H9 (cell line): Measurements from ENCODE around the gene VCAN. TPM values are rescaled to one million over a fixed set of nuclear protein-coding genes. Genes with fewer than 3 reads are reported as not detected.

Source experiments
- DNase-seq: peaks from one replicate; pipeline ENCODE4 v3.0.0-alpha.2; 2017
- H2AFZ ChIP-seq: one replicate; pipeline ENCODE4 v1.6.1; 2013; ENCODE audit warnings: mild to moderate bottlenecking, low read length, control low read depth, moderate library complexity
- H2AK5ac ChIP-seq: 2 replicates; pipeline ENCODE4 v1.6.1; 2013; ENCODE audit warnings: low read length, control low read depth, mixed read lengths; ENCODE audit not compliant: insufficient read length
- H2BK120ac ChIP-seq: one replicate; pipeline ENCODE4 v1.6.1; 2013; ENCODE audit warnings: low read depth, mild to moderate bottlenecking, low read length, control low read depth, inconsistent platforms; ENCODE audit not compliant: poor library complexity, severe bottlenecking
- H2BK12ac ChIP-seq: 2 replicates; pipeline ENCODE4 v1.6.1; 2013; ENCODE audit warnings: low read length, control low read depth, mixed read lengths, low read depth; ENCODE audit not compliant: insufficient read length
- H2BK15ac ChIP-seq: 2 replicates; pipeline ENCODE4 v1.6.1; 2013; ENCODE audit warnings: low read depth, low read length, control low read depth
- H2BK20ac ChIP-seq: one replicate; pipeline ENCODE4 v1.6.1; 2013; ENCODE audit warnings: low read depth, mild to moderate bottlenecking, low read length, control low read depth, inconsistent platforms; ENCODE audit not compliant: poor library complexity, severe bottlenecking
- H2BK5ac ChIP-seq: 2 replicates; pipeline ENCODE4 v1.6.1; 2013; ENCODE audit warnings: low read length, control low read depth, mixed read lengths; ENCODE audit not compliant: insufficient read length
- H3K14ac ChIP-seq: 2 replicates; pipeline ENCODE4 v1.6.1; 2013; ENCODE audit warnings: low read length, control low read depth; ENCODE audit not compliant: insufficient read depth
- H3K18ac ChIP-seq: 2 replicates; pipeline ENCODE4 v1.6.1; 2013; ENCODE audit warnings: low read depth, mild to moderate bottlenecking, mixed read lengths, low read length, control low read depth; ENCODE audit not compliant: insufficient read length
- H3K23ac ChIP-seq: 2 replicates; pipeline ENCODE4 v1.6.1; 2013; ENCODE audit warnings: low read length, control low read depth, mixed read lengths, low read depth; ENCODE audit not compliant: insufficient read length
- H3K23me2 ChIP-seq: 2 replicates; pipeline ENCODE4 v1.6.1; 2013; ENCODE audit warnings: low read depth, mild to moderate bottlenecking, mixed read lengths, low read length, control low read depth; ENCODE audit not compliant: insufficient read length, poor library complexity, severe bottlenecking
- H3K27ac ChIP-seq: 2 replicates; pipeline ENCODE4 v1.5.1; 2013; ENCODE audit warnings: low read length, control low read depth, mixed read lengths, low read depth; ENCODE audit not compliant: insufficient read length
- H3K27me3 ChIP-seq: 2 replicates; pipeline ENCODE4 v1.6.1; 2013; ENCODE audit warnings: low read length, control low read depth, inconsistent platforms; ENCODE audit not compliant: insufficient read depth
- H3K4ac ChIP-seq: 2 replicates; pipeline ENCODE4 v1.6.1; 2013; ENCODE audit warnings: low read depth, mild to moderate bottlenecking, control low read depth, inconsistent platforms, low read length, moderate library complexity
- H3K4me1 ChIP-seq: 2 replicates; pipeline ENCODE4 v1.6.1; 2013; ENCODE audit warnings: low read length, control low read depth, inconsistent platforms; ENCODE audit not compliant: insufficient read depth
- H3K4me2 ChIP-seq: 2 replicates; pipeline ENCODE4 v1.6.1; 2013; ENCODE audit warnings: low read length, control low read depth, mixed read lengths; ENCODE audit not compliant: insufficient read length, insufficient read depth
- H3K56ac ChIP-seq: 2 replicates; pipeline ENCODE4 v1.6.1; 2013; ENCODE audit warnings: low read depth, mild to moderate bottlenecking, mixed read lengths, low read length, control low read depth; ENCODE audit not compliant: insufficient read length
- H3K79me1 ChIP-seq: 2 replicates; pipeline ENCODE4 v1.6.1; 2013; ENCODE audit warnings: low read depth, mild to moderate bottlenecking, moderate library complexity, low read length, control low read depth, inconsistent platforms; ENCODE audit not compliant: insufficient read depth, poor library complexity, severe bottlenecking
- H3K79me2 ChIP-seq: 2 replicates; pipeline ENCODE4 v1.6.1; 2013; ENCODE audit warnings: low read length, control low read depth, inconsistent platforms; ENCODE audit not compliant: insufficient read depth
- H3K9ac ChIP-seq: 2 replicates; pipeline ENCODE4 v1.6.1; 2013; ENCODE audit warnings: low read length, control low read depth, mixed read lengths; ENCODE audit not compliant: insufficient read length; ENCODE audit errors: extremely low read depth
- H3K9me3 ChIP-seq: one replicate; pipeline ENCODE4 v1.6.1; 2013; ENCODE audit warnings: low read depth, low read length, inconsistent platforms; ENCODE audit not compliant: control insufficient read depth
- H3T11ph ChIP-seq: one replicate; pipeline ENCODE4 v1.6.1; 2013; ENCODE audit warnings: mild to moderate bottlenecking, low read length, control low read depth, inconsistent platforms
- H4K20me1 ChIP-seq: one replicate; pipeline ENCODE4 v1.6.1; 2013; ENCODE audit not compliant: control insufficient read depth, insufficient read length, insufficient read depth
- H4K5ac ChIP-seq: 2 replicates; pipeline ENCODE4 v1.6.1; 2013; ENCODE audit warnings: low read depth, mild to moderate bottlenecking, mixed read lengths, low read length, control low read depth; ENCODE audit not compliant: insufficient read length
- H4K8ac ChIP-seq: replicated peaks from 2 replicates; pipeline ENCODE4 v1.6.1; 2013; ENCODE audit warnings: low read length, control low read depth, mixed read lengths, low read depth; ENCODE audit not compliant: insufficient read length
- H4K91ac ChIP-seq: 2 replicates; pipeline ENCODE4 v1.6.1; 2013; ENCODE audit warnings: low read depth, mild to moderate bottlenecking, moderate library complexity, mixed read lengths, low read length, control low read depth; ENCODE audit not compliant: insufficient read length
- H3K27ac Mint-ChIP-seq, 3 experiments: 2 replicates in 2 of 3; 3 replicates in 1 of 3; pipeline ENCODE4 v1.8.0; 2020 to 2021; ENCODE audit warnings: mixed read lengths in 3 of 3, mild to moderate bottlenecking in 1 of 3, moderate library complexity in 1 of 3
- H3K27me3 Mint-ChIP-seq: 2 replicates; pipeline ENCODE4 v1.8.0; 2021; ENCODE audit warnings: low read depth, mild to moderate bottlenecking, moderate library complexity, mixed read lengths
- H3K36me3 Mint-ChIP-seq, 3 experiments: 2 replicates in 2 of 3; 3 replicates in 1 of 3; pipeline ENCODE4 v1.8.0; 2020 to 2021; ENCODE audit warnings: low read depth in 3 of 3, mixed read lengths in 3 of 3; ENCODE audit not compliant: insufficient read depth in 1 of 3
- H3K4me1 Mint-ChIP-seq, 2 experiments: 2 replicates each; pipeline ENCODE4 v1.8.0; 2020; ENCODE audit warnings: mixed read lengths in 2 of 2
- H3K4me3 Mint-ChIP-seq, 2 experiments: 2 replicates in 1 of 2; 3 replicates in 1 of 2; pipeline ENCODE4 v1.8.0; 2020 to 2021; ENCODE audit warnings: mild to moderate bottlenecking in 2 of 2, mixed read lengths in 2 of 2, moderate library complexity in 1 of 2
- H3K9me3 Mint-ChIP-seq, 2 experiments: 2 replicates in 1 of 2; 3 replicates in 1 of 2; pipeline ENCODE4 v1.8.0; 2020; ENCODE audit warnings: mild to moderate bottlenecking in 2 of 2, mixed read lengths in 2 of 2, moderate library complexity in 1 of 2
- CTCF ChIP-seq: fragments of 200-600 bp; sonication (generic); conservative IDR thresholded peaks from 3 replicates; pipeline ENCODE4 v1.8.0; 2021; ENCODE audit warnings: antibody characterized with exemption, mild to moderate bottlenecking
- whole genome bisulfite sequencing: extraction: QIAGEN DNeasy Blood & Tissue Kit; methylation state at CpG from one replicate; pipeline ENCODE4 v1.1.7; 2013; ENCODE audit warnings: missing lambda C conversion rate, low lambda C conversion rate, mixed read lengths; ENCODE audit not compliant: insufficient read length; ENCODE audit errors: extremely low coverage; 5-methylcytosine and 5-hydroxymethylcytosine counted together
- total RNA-seq: library from RNA; stranded (reverse); gene quantifications from 2 replicates; pipeline ENCODE4 v1.2.1, GENCODE V29; 2021

The VCAN gene
- total RNA-seq, 1 experiment from 2014 or later: 278 TPM

- Histone ChIP-seq H3K23me2 (no peaks in the 10 kb centered on the region), H2BK15ac (no peak overlapping the region), H3K27me3 (no peaks in the 10 kb centered on the region), H3K27ac (no peak overlapping the region), H2BK20ac (no peak overlapping the region), H3K14ac (no peak overlapping the region), H3K56ac (no peak overlapping the region), H3K79me1 (no peaks in the 10 kb centered on the region), H2BK12ac (no peak overlapping the region), H4K8ac (no peak overlapping the region), H4K91ac (no peak overlapping the region), H3K4ac (no peak overlapping the region), H2BK120ac (no peak overlapping the region), H2AK5ac (no peak overlapping the region), H3K23ac (no peak overlapping the region), H2BK5ac (no peak overlapping the region), H4K20me1 (no peaks in the 10 kb centered on the region), H3T11ph (no peak overlapping the region), H3K18ac (no peak overlapping the region), H3K9ac (no peak overlapping the region), H3K4me2 (no peak overlapping the region), H3K4me1 (peaks cover 9% of the 10 kb centered on the region; the same call in 1 of the 2 replicates), H2AFZ (no peak overlapping the region), H3K9me3 (no peaks in the 10 kb centered on the region), H3K79me2 (no peaks in the 10 kb centered on the region), H4K5ac (no peak overlapping the region)
- no peak overlapping the region for H3K27ac Mint-ChIP-seq
- no peaks in the 10 kb centered on the region for H3K9me3 Mint-ChIP-seq
- H3K4me1 Mint-ChIP-seq: peaks cover 11 to 21% of the 10 kb centered on the region in 2 experiments
- peak; percentile 13; the same call in 1 of the 3 replicates for TF ChIP-seq CTCF
- H3K27me3 Mint-ChIP-seq: no peaks in the 10 kb centered on the region
- WGBS: no CpG with 5 or more reads among the region's 1 CpG
- no peak for DNase-seq
- no peaks in the 10 kb centered on the region; a peak in 1 of 7 replicates for H3K36me3 Mint-ChIP-seq
- H3K4me3 Mint-ChIP-seq: no peak overlapping the region
Observed at GRCh38 chr5:83447533-83447932, 24.0 kb upstream of the VCAN start.
